IPS-15b (cell line): ENCODE measurements around the gene DCP1B.

Source experiments
- H3K27me3 ChIP-seq: one replicate; pipeline ENCODE4 v1.6.1; 2013; ENCODE audit warnings: low read length; ENCODE audit not compliant: control insufficient read depth, insufficient read depth
- H3K36me3 ChIP-seq: one replicate; pipeline ENCODE4 v1.6.1; 2013; ENCODE audit warnings: low read length; ENCODE audit not compliant: control insufficient read depth, insufficient read depth
- H3K4me1 ChIP-seq: one replicate; pipeline ENCODE4 v1.6.1; 2013; ENCODE audit warnings: mild to moderate bottlenecking, low read length; ENCODE audit not compliant: control insufficient read depth, insufficient read depth
- H3K4me3 ChIP-seq: one replicate; pipeline ENCODE4 v1.5.1; 2013; ENCODE audit warnings: low read depth, low read length
- H3K9ac ChIP-seq: one replicate; pipeline ENCODE4 v1.6.1; 2013; ENCODE audit warnings: low read depth, mild to moderate bottlenecking, low read length
- H3K9me3 ChIP-seq: one replicate; pipeline ENCODE4 v1.6.1; 2013; ENCODE audit warnings: mild to moderate bottlenecking, low read length; ENCODE audit not compliant: control insufficient read depth, insufficient read depth

DCP1B gene

DNA sequence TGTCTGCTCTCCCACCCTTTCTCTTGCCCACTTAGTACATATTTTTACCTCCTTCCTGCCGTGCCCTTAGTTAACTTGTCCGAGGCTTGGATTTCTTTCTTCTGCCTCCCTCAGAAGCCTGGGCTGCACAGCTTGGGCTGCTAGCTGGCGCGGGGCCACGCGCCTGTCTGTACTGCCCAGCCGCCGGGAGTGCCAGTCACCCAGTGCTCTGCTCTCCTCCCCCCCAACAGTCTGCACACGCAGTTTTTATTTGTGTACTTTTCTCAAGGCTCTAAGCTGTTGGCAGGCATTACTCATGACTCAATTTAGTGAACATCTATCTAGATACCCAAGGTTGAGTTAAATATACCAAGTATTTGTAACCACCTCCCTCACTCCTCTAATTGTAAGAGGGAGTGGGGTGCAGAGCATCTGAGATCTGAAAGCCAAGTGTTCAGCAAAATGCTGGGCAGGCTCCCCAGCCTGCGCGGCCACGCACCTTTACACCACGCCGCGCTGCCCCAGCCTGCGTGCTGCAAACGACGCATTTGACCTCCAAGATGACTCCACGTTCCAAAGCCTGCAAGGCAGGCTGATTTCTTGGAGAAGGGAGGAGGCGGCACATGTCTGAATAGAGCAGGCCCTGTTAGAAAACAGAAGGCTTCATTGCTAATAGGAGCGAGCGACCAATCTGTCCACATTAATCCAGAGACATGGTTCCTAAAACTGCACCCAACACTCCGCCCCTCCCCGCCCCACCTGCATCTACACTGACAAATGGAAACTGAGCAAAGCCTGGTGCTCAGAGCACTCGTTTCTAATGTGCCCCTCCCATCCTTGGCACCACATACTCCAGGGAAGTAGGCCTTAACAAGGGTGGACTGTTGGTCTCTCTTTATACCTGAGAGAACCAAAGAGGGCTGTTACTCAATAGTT is 67.6 kb downstream of the DCP1B start:
- H3K4me1 ChIP-seq, result peaks cover 4% of the 10 kb centered on the region
- no peaks in the 10 kb centered on the region for H3K9me3 ChIP-seq
- no peak overlapping the region for H3K4me3 ChIP-seq
- H3K27me3 ChIP-seq, result no peaks in the 10 kb centered on the region
- H3K36me3 ChIP-seq, result peaks cover 5% of the 10 kb centered on the region
- no peak overlapping the region for H3K9ac ChIP-seq

DNA sequence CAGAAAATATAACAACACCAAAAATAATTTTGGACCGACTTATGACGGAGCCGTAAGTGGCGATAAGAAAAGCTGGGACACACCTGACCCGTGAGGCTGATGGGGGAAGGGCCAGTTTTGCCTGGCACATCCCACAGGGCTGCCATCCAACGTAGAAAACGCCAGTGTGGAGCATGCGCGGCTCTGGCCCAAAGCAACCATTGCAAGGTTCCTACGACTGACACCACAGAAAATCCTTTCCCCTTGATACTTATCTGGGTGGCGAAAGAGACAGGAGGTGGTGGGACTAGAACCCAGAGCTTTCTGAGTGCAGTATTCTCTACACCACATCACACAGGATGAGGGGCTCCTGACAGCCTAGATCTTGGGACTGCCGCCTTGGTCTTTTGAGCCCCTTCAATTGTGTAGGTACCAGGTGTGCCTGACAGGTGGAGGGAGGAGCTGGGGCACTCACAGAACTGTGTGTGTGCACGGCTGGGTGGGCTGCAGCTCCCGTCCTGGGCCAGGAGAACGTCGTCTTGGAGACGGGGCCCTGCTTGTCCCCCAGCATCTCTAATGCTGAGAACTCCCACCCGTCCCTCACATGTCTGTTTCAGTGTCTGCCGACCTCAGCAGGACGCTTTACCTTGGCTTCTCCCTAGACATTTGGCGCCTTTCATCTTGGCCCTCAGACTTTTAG is 68.4 kb downstream of the DCP1B start:
- no peaks in the 10 kb centered on the region for H3K9me3 ChIP-seq
- no peak overlapping the region for H3K9ac ChIP-seq
- H3K27me3 ChIP-seq, result no peaks in the 10 kb centered on the region
- H3K4me3 ChIP-seq, result no peak overlapping the region
- H3K4me1 ChIP-seq, result peaks cover 4% of the 10 kb centered on the region
- peaks cover 5% of the 10 kb centered on the region for H3K36me3 ChIP-seq

DNA sequence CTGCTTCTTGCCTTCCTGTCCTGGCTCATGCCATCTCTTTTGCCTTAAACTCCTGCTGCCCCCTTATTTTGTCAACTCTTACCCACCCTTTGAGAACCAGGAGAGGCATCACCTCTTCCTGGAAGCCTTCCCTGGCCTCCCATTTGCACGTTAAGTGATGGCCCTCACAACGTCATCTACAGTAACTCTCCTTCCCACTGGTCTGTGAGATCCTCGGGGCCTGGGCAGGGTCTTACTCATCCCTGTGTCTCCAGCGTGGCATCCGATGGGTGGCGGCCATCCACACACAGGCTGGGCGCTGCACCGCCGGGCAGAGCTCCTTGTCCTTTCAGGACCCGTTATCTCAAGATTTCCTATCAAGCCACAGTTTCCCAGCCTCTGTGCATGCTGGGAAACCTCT is 69.0 kb downstream of the DCP1B start:
- H3K9me3 ChIP-seq, result no peaks in the 10 kb centered on the region
- no peaks in the 10 kb centered on the region for H3K27me3 ChIP-seq
- peaks cover 5% of the 10 kb centered on the region for H3K36me3 ChIP-seq
- H3K4me3 ChIP-seq, result no peak overlapping the region
- peaks cover 4% of the 10 kb centered on the region for H3K4me1 ChIP-seq
- no peak overlapping the region for H3K9ac ChIP-seq

DNA sequence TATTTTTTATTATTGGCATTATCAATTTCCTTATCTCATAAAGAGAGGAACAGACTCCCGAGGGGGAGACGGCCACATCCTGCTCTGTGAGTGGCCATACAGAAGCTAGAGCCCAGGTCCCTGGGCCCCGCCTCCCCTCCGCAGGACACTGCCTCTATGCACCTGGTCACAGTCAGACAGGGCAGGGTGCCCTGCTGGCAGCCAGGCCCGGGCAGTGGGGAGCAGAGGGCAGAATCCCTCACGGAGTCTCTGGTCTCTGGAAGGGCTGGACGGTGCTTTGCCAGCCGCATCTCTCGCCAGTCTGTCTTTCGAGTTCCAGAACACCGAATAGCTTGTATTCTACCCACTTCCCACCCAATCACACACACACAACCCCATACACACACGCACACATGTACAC is 69.4 kb downstream of the DCP1B start:
- peaks cover 4% of the 10 kb centered on the region for H3K4me1 ChIP-seq

DNA sequence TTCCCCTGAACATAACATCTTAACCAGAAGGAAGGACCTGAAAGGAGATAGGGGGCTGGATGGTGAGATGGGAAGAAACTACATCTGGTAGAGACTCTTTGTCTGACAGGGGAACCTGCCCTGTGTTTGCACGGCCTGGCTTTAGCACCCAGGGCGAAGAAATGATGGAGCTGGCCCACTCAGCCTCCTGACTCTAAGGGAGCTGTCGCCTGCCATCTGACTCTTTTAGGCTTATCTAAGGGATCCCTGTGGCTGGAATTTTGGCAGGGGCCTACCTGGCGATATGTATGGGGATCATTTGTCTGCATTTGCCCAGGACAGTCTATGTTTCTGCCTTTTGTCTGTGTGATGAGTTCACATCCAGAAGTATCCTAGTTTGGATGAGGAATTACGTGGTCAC is 70.2 kb downstream of the DCP1B start:
- Histone ChIP-seq H3K4me1 (no peaks in the 10 kb centered on the region), H3K27me3 (no peaks in the 10 kb centered on the region), H3K36me3 (peaks cover 5% of the 10 kb centered on the region), H3K4me3 (no peak overlapping the region), H3K9me3 (no peaks in the 10 kb centered on the region), H3K9ac (no peak overlapping the region)

More for the DNA sequence above, 69.4 kb downstream of the DCP1B start:
- Histone ChIP-seq H3K4me3 (no peak overlapping the region), H3K9ac (no peak overlapping the region), H3K27me3 (no peaks in the 10 kb centered on the region), H3K36me3 (peaks cover 5% of the 10 kb centered on the region), H3K9me3 (no peaks in the 10 kb centered on the region)

DNA sequence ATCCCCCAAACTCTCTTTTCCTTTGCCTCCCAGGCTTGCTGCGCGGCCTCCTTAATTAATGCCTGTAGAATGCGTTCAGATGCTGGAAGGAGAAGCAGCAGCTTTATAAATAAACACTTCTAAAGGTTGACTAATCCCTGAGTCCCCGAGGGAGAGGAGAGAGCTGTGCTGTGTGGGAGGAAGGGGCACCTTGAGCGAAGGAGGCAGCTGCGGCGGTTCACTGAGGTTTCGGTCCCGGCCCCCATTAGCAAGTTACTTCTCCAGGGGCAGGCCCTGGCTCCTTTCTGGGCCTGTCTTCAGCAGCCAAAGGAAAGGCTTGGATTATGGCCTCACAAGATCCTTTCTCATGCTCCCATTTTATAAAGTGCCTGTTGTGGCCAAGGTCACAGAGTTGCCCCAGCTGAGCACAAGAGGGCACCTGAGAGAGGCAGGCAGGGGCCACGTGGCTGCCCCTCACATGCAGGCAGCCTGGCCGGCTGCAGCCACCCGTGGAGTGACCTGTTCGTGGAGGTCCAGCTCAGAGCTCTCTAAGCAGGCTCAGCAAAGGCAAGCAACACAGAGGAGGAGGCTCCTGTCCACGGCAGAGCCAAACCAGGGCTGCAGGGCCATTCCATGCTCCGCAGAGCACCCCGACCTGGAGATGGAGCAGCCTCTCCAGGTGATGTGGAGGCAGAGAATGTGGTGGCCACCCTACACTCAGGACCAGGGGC is 70.8 kb downstream of the DCP1B start:
- Histone ChIP-seq H3K4me1 (no peaks in the 10 kb centered on the region), H3K4me3 (no peak overlapping the region), H3K9ac (no peak overlapping the region), H3K27me3 (no peaks in the 10 kb centered on the region), H3K9me3 (no peaks in the 10 kb centered on the region), H3K36me3 (peaks cover 5% of the 10 kb centered on the region)

DNA sequence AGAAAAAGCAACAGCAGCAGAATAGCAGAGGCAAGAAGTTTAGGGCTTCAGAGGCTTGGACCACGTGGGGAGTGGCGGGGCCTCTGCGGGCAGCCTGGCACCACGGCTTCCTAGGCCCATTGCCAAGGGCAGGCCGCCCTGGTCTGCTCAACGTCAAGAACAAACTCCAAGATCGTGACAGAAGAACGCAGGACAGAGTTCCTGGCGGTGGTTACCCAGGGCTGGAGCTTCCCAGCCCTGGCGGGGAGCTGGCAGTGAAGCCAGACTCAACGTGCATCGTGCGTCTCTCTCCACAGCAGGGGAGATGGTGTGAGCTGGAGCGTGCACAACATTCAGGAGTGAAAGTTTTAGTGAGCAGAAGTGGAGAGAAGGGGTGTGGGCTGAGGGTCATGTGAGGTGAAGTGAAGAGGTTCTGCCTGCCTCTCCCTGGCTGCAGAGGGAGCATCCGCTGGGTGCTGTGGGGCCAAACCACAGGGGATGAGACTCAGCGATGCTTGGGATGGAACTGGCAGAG is 71.9 kb downstream of the DCP1B start:
- Histone ChIP-seq H3K27me3 (no peaks in the 10 kb centered on the region), H3K9ac (no peak overlapping the region), H3K4me3 (no peak overlapping the region), H3K9me3 (no peaks in the 10 kb centered on the region), H3K4me1 (no peaks in the 10 kb centered on the region), H3K36me3 (no peaks in the 10 kb centered on the region)

DNA sequence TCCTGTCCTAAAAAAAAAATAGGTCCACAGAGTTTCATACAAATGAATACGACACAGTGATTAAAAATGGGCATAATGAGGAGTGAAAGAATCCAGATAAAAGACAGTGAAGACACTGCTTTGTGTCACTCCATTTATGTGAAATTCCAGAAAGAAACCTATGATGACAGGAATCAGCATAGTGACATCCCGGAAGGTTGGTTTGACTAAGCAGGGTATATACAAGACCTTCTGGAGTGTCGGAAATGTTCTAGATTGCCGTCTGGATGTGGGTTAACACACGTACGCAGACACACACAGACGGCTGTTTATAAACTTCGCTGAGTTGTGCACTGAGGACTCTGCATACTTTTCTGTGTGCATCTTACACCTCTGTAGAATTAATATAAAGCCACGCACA is 72.6 kb downstream of the DCP1B start:
- Histone ChIP-seq H3K4me3 (no peak overlapping the region), H3K4me1 (no peaks in the 10 kb centered on the region), H3K9me3 (no peaks in the 10 kb centered on the region), H3K9ac (no peak overlapping the region), H3K36me3 (no peaks in the 10 kb centered on the region), H3K27me3 (no peaks in the 10 kb centered on the region)

DNA sequence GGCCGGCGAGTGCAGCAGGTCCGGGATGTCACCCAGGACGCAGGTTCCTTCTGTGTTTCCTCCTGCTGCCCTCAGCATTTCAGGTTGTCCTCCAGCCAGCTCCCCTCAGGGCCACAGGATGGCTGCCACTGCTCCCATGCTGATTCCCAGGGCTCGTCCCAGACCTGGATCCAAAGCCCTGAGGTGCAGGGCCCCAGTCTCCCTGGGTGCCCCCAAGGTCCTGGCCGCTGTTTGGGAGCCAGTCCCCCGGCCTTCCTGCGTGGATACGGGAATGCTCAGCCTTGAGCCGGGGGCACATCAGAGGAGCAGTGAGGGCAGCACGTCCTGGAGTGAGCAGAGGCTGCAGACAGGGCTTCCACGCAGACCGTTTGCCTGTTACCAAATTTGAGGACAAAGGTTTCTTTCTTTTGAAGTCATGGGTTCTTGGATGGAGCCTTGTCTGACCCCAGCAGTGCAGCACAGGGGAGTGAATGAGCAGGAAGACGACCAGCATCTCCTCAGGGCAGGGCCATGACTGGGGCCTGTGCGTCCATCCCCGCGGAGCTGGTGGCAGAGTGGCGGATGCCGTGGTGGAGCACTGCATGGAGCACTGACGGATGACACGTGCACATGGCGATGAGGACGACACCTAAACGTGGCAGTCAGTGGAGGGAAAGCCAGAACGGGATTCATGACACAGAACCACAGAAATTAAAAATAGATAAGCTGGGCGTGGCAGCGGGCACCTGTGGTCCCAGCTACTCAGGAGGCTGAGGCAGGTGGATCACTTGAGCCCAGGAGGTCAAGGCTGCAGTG is 73.3 kb downstream of the DCP1B start:
- no peaks in the 10 kb centered on the region for H3K27me3 ChIP-seq
- no peak overlapping the region for H3K4me3 ChIP-seq
- H3K9me3 ChIP-seq, result no peaks in the 10 kb centered on the region
- no peaks in the 10 kb centered on the region for H3K4me1 ChIP-seq
- H3K36me3 ChIP-seq, result no peaks in the 10 kb centered on the region
- no peak overlapping the region for H3K9ac ChIP-seq

DNA sequence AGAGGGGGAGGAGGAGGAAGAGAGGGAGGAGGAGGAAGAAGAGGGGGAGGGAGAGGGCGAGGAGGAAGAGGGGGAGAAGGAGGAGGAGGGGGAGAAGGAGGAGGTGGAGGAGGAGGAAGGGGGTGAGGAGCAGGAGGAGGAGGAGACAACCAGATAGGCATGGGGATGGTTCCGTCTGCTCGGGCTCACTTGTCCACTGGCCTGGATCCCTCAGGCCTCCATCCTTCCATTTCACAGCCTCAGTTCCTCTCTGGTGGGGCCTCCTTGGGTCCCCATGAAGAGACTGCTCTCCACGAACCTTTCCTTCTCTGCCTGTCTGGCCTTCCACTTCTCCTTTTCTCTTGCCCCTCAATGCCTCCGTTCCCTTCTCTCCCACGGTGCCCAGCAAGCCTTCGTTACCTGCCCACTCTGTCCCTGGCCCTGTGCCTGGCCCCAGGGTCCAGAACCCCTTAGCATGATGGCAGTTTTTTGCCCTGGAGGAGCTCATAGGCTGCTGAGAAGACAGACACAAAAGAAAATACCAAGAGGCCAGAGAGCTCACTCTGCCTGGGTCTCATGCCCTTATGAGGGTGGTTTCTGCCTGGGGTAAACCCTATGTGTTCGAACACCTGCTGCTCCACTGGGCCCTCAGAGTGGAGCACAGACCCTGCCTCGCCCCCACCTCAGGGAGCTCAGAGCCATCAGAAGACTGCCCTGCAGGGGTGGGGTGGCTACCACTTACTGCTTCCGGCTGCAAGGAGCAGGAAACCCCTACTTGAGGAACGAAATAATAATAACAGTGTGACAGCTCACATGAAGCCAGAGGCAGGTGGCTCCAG is 74.1 kb downstream of the DCP1B start:
- Histone ChIP-seq H3K36me3 (no peaks in the 10 kb centered on the region), H3K4me1 (no peaks in the 10 kb centered on the region), H3K9me3 (no peaks in the 10 kb centered on the region), H3K27me3 (no peaks in the 10 kb centered on the region), H3K9ac (no peak overlapping the region), H3K4me3 (no peak overlapping the region)
